ENCODE measurements around the gene SLC9A7.

SLC9A7 gene

GRCh38 chrX:46587753-46588171 lies 171.2 kb downstream of the SLC9A7 start:
- no peak overlapping the region for H3K4me3 ChIP-seq (ENCODE audit: low read depth, low read length)
- TF ChIP-seq, protein P1, sequence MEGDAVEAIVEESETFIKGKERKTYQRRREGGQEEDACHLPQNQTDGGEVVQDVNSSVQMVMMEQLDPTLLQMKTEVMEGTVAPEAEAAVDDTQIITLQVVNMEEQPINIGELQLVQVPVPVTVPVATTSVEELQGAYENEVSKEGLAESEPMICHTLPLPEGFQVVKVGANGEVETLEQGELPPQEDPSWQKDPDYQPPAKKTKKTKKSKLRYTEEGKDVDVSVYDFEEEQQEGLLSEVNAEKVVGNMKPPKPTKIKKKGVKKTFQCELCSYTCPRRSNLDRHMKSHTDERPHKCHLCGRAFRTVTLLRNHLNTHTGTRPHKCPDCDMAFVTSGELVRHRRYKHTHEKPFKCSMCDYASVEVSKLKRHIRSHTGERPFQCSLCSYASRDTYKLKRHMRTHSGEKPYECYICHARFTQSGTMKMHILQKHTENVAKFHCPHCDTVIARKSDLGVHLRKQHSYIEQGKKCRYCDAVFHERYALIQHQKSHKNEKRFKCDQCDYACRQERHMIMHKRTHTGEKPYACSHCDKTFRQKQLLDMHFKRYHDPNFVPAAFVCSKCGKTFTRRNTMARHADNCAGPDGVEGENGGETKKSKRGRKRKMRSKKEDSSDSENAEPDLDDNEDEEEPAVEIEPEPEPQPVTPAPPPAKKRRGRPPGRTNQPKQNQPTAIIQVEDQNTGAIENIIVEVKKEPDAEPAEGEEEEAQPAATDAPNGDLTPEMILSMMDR (IDR thresholded peaks at IDR 0.05; ENCODE audit: low read depth, low read length): no peak
- H3K9me3 ChIP-seq: no peaks in the 10 kb centered on the region
- no peaks in the 10 kb centered on the region for H3K27me3 ChIP-seq
- no peak for DNase-seq
- no peaks in the 10 kb centered on the region for H3K36me3 ChIP-seq
- H3K4me1 ChIP-seq: no peaks in the 10 kb centered on the region

DNA sequence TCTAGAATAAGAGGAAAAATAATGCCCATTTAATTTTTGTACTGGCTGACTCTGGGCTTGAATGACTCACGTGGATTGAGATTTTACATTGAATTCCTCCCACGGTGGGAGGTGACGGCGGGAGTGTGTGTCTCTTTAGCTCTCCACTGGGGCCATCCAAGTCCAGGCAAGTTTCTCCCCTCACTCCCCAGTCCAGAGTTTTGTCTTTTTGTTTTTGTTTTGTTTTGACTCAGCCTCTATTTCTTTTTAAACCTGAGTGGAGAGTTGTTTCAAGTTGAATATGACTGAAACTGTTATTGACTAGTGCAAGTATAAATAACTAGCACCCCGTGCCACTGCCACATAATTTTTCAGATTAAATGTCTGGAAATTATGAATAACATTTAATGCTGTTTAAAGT lies 171.8 kb downstream of the SLC9A7 start:
- Histone ChIP-seq H3K9me3 (no peaks in the 10 kb centered on the region), H3K4me1 (no peaks in the 10 kb centered on the region), H3K36me3 (no peaks in the 10 kb centered on the region), H3K27me3 (no peaks in the 10 kb centered on the region), H3K4me3 (ENCODE audit: low read depth, low read length) (no peak overlapping the region)
- DNase-seq: no peak
- TF ChIP-seq, protein P1 (IDR thresholded peaks at IDR 0.05; ENCODE audit: low read depth, low read length): no peak

- no peaks in the 10 kb centered on the region for H3K9me3 ChIP-seq
- no peak overlapping the region for H3K4me3 ChIP-seq (ENCODE audit: low read depth, low read length)
- no peak for DNase-seq
- no peaks in the 10 kb centered on the region for H3K27me3 ChIP-seq
- H3K36me3 ChIP-seq: no peaks in the 10 kb centered on the region
- TF ChIP-seq, protein P1 (IDR thresholded peaks at IDR 0.05; ENCODE audit: low read depth, low read length): no peak
- no peaks in the 10 kb centered on the region for H3K4me1 ChIP-seq
Observed at GRCh38 chrX:46584736-46585135, 174.2 kb downstream of the SLC9A7 start.

GRCh38 chrX:46582966-46583365 lies 176.0 kb downstream of the SLC9A7 start:
- TF ChIP-seq, protein P1 (IDR thresholded peaks at IDR 0.05; ENCODE audit: low read depth, low read length): no peak
- Histone ChIP-seq H3K4me3 (ENCODE audit: low read depth, low read length) (no peak overlapping the region), H3K27me3 (no peaks in the 10 kb centered on the region), H3K9me3 (no peaks in the 10 kb centered on the region), H3K4me1 (no peaks in the 10 kb centered on the region), H3K36me3 (no peaks in the 10 kb centered on the region)
- DNase-seq: no peak

- Histone ChIP-seq H3K9me3 (no peaks in the 10 kb centered on the region), H3K4me1 (no peaks in the 10 kb centered on the region), H3K36me3 (no peaks in the 10 kb centered on the region), H3K4me3 (ENCODE audit: low read depth, low read length) (no peak overlapping the region), H3K27me3 (no peaks in the 10 kb centered on the region)
- TF ChIP-seq, protein P1 (IDR thresholded peaks at IDR 0.05; ENCODE audit: low read depth, low read length): no peak
- no peak for DNase-seq
Observed at GRCh38 chrX:46582325-46582724, 176.6 kb downstream of the SLC9A7 start.

DNA sequence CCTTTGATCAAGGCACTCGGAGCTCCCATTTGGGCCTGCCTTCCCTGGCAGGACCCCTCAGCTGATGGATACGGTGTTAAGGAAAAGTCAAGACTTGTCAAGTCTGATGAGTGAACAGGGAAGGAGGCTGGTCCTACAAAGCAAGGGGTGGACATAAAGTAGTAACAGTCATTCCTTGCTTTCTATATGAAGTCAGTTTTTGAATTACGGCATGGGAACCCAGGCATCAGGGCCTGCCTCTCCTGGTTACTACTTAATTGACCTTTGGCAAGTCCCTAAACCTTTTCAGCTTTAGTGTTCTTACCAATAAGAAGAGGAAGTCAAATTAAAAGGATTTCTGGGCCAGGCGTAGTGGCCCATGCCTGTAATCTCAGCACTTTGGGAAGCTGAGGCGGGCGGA lies 178.3 kb downstream of the SLC9A7 start:
- Histone ChIP-seq H3K27me3 (peaks cover 6% of the 10 kb centered on the region), H3K4me1 (no peaks in the 10 kb centered on the region), H3K36me3 (no peaks in the 10 kb centered on the region), H3K9me3 (no peaks in the 10 kb centered on the region), H3K4me3 (ENCODE audit: low read depth, low read length) (no peak overlapping the region)
- TF ChIP-seq, protein P1 (IDR thresholded peaks at IDR 0.05; ENCODE audit: low read depth, low read length): no peak
- no peak for DNase-seq
